GM18508 (cell line): ENCODE data around the gene LMOD2.
A peak's percentile ranks its signal among the peaks of the same experiment; 100 is the strongest.
"Not testable (repeated sequence)": the region's sequence is repeated elsewhere in the genome, so short reads cannot be mapped to it uniquely, and the experiment has no call there.

Experiments used
- ATAC-seq: cut with Tn5 transposase; IDR thresholded peaks from one replicate; pipeline ENCODE4 v1.9.1; 2021; ENCODE audit warnings: moderate number of reproducible peaks; ENCODE audit not compliant: insufficient read depth, unreplicated experiment

Gene LMOD2, protein sequence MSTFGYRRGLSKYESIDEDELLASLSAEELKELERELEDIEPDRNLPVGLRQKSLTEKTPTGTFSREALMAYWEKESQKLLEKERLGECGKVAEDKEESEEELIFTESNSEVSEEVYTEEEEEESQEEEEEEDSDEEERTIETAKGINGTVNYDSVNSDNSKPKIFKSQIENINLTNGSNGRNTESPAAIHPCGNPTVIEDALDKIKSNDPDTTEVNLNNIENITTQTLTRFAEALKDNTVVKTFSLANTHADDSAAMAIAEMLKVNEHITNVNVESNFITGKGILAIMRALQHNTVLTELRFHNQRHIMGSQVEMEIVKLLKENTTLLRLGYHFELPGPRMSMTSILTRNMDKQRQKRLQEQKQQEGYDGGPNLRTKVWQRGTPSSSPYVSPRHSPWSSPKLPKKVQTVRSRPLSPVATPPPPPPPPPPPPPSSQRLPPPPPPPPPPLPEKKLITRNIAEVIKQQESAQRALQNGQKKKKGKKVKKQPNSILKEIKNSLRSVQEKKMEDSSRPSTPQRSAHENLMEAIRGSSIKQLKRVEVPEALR

DNA sequence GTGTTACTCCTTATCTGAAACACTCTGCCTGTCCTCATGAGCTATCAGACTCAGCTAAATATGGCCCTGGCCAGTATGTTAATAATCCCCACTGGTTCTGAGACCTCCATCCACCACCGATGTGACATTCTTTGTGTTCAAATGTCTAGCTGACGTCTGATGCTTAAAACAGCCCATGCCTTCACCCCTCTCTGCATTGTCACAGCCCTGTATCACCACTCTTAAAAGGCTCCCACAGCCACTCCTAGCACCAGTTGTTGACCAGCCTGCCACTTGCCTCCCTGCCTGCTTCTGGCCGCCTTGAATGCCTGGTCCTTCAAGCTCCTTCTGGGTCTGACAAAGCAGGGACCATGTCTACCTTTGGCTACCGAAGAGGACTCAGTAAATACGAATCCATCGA, at the start of gene LMOD2:
Gene LMOD2 (plus strand): TSS at position 253 of the 400 bp plus-strand sequence. CDS start 98 bp downstream, at position 351.
- no peak for ATAC-seq

DNA sequence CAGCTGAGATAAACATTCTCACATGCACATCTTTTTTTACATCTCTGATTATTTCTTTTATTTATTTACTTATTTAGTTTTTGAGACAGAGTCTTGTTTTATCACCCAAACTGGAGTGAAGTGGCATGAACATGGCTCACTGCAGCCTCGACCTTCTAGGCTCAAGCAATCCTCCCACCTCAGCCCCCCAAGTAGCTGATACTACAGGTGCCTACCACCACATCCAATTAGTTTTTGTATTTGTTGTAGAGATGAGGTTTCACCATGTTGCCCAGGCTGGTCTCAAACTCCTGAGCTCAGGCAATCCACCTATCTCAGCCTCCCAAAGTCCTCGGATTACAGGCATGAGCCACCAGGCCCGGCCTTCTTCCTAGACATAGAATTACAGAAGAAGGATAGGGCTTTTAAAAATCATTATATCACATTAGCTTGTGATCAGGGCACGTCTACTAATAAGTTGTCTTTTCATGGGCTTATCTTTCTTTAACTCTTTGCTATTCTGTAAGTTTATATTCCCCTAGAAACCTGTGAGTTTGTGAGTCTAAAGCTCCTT, 48.2 kb upstream of the LMOD2 start:
- ATAC-seq: no peak

GRCh38 chr7:123608991-123609882, 46.4 kb upstream of the LMOD2 start:
- no peak for ATAC-seq

DNA sequence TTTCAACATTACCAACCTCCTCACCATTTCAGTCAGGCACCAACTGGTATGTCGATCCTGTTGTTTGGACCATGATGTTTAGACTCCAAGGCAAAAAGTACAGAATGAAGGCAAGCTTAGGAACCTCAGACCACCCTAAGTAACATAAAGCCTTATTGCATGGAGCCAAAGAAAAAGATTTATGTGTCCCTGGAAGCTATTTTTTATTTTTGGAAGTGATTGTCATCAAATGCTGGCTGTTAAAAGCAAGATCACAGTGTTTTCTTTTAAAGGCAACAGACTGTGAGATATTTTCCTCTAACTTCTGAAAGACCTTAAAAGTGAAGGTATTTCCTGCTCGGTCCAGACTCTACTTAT, 45.8 kb upstream of the LMOD2 start:
- no peak for ATAC-seq

- no peak for ATAC-seq
These were observed 43.6 kb upstream of the LMOD2 start for GRCh38 chr7:123612024-123612423.

GRCh38 chr7:123615344-123615743, 40.3 kb upstream of the LMOD2 start:
- no peak for ATAC-seq

GRCh38 chr7:123616223-123616622, 39.4 kb upstream of the LMOD2 start:
- ATAC-seq: no peak

DNA sequence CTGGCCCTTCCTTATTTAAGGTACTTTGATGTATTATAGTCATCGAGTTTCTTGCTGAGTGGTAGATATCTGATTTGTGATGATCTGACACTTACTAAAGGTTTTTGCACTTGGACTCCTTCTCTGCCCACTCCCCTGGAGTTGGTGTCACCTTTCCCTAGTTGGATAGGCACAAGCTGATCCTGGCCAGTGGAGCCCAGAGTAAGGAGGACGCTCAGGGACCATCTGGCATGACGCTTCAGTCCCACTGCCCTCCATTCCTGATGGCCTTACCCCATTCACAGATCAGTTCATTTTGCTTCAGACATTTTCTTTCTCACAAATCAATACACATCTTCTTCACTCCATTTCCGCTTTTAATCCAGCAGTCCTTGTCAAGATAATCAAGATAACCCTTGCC, 34.0 kb upstream of the LMOD2 start:
- ATAC-seq: no peak

DNA sequence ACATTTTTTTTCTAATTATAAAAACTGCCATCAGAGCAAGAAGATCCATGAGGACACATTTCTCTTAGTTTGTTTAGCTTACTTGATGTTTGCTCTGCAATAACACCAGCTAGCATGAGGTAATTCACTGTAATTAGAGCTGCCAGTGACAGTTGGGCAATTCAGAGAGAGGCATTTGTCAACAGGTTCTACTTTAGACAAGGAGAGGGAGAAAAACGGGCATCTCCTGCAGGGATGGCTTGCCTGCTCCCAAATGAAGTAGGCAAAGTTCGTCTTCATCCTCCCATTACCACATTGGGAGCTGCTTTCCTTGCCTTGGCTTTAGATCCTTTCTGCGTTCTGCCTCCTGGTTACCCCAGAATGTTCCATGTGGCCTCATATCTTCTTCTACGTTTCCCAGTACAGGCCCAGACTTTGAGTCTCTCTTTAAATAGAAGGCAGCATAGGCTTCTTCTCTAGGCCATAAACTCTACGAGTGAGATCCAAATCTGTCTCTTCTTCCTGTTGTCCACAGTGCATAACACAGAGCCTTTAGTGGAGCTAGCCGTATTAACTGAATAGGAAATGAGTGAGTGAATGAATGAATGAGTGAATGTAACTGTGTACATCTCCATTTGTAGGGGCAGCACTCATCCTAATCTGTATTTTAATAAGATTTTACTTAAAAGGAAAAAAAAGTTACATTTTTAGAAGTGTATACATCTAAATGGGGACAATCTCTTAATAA, 32.8 kb upstream of the LMOD2 start:
- ATAC-seq: no peak

DNA sequence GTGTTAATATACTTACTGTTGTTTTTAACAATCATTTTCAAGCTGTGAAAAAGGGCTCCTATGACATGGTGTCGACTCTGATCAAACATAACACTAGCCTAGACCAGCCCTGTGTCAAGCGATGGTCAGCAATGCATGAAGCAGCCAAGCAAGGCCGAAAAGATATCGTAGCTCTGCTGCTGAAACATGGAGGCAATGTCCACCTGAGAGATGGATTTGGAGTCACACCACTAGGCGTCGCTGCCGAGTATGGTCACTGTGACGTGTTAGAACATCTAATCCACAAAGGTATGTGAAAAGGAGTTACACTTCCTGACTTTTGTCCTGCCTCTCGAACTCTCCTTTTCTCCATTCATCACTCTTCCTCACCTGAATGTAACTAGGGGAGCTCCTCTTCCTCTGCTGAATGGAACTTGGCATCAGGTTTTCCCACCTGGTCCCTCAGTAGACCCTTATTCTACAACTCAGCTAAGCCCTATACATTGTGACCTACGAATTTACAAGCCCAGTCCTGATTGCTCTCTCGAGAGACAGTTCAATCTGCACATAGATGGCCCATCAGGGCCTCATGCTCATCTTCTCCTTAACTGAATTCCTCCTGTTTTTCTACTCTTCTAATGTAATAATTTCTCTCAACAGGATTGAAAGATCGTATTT, 31.0 kb upstream of the LMOD2 start:
- peak; percentile 97 for ATAC-seq

- ATAC-seq: no peak
These were observed 30.4 kb upstream of the LMOD2 start for GRCh38 chr7:123625254-123625653.

GRCh38 chr7:123627851-123628250, 27.8 kb upstream of the LMOD2 start:
- no peak for ATAC-seq

- ATAC-seq: no peak
These were observed 26.8 kb upstream of the LMOD2 start for GRCh38 chr7:123628829-123629228.

DNA sequence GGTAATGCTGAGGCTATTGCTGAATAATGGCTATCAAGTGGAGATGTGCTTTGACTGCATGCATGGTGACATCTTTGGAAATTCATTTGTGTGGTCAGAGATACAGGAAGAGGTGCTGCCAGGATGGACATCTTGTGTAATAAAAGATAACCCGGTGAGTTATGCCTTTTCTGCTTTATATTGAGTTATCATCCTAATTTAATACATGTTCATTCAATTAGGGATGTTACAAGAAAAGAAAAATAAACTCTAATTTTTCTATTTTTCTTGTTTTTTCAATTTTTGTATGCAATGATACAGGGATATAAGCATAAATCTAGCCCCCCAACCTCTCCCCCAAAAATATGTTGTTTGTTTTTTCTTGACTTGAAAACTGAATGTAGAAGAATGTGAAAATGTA, 26.4 kb upstream of the LMOD2 start:
- no peak for ATAC-seq

- no peak for ATAC-seq
These were observed 22.9 kb upstream of the LMOD2 start for GRCh38 chr7:123632808-123633207.

DNA sequence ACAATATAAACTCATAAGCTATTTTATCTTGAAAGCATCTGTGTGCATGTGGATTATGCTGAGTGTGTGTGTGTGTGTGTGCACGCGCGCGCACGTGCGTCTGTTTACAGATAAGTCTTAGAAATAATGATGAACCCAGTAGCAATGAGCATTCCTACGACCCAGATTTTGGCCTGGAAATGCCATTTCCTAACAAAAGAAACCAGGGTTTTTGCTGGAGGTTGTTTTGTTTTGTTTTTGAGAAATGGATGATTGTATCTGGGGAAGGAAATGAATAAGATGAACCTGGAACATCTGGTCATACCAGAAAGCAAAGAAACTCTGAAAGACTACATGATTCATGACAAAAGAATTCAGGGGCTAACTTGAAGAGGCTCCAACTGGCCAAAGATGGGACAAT, 22.1 kb upstream of the LMOD2 start:
- ATAC-seq: no peak

DNA sequence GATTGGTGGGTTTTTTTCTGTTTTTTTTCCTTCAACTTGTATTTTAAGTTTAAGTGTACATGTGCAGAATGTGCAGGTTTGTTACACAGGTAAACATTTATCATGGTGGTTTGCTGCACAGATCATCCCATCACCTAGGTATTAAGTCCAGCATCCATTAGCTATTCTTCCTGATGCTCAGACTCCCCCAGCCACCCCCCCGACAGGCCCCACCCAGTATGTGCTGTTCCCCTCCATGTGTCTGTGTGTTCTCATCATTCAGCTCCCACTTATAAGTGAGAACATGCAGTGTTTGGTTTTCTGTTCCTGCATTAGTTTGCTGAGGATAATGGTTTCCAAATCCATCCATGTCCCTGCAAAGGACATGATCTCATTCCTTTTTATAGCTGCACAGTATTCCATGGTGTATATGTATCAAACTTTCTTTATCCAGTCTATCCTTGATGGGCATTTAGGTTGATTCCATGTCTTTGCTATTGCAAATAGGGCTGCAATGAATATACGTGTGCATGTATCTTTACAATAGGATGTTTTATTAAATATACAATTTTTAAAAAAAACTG, 21.6 kb upstream of the LMOD2 start:
- not testable (repeated sequence) for ATAC-seq

- no peak for ATAC-seq
These were observed 19.9 kb upstream of the LMOD2 start for GRCh38 chr7:123635551-123636359.

GRCh38 chr7:123637203-123637602, 18.5 kb upstream of the LMOD2 start:
- ATAC-seq: no peak
